H1 (cell line): Measurements from ENCODE around the gene CETN2.

Experiments used
- ASH2L ChIP-seq: fragments of 200-600, 300-600 bp; sonication (generic); IDR thresholded peaks from one replicate; pipeline ENCODE4 v1.7.1; 2017; ENCODE audit warnings: low read length
- USF2 ChIP-seq: IDR thresholded peaks from 2 replicates; pipeline ENCODE4 v1.6.1; 2011; ENCODE audit warnings: low read length, improper control_type of control experiment
- TF ChIP-seq, protein P1 (sequence below), 3 experiments: IDR thresholded peaks; 1 replicate in 2 of 3; 2 replicates in 1 of 3; pipeline versions ENCODE4 v1.5.1 to v1.6.1; 2011; ENCODE audit warnings: low read length in 3 of 3, mild to moderate bottlenecking in 3 of 3, inconsistent platforms in 2 of 3, low read depth in 1 of 3, moderate library complexity in 1 of 3; ENCODE audit not compliant: insufficient read depth in 1 of 3; ENCODE audit errors: control extremely low read depth in 1 of 3
- TF ChIP-seq, protein P2 (sequence below): IDR thresholded peaks from 2 replicates; pipeline ENCODE4 v1.6.1; 2011; ENCODE audit warnings: low read depth, mild to moderate bottlenecking, low read length; ENCODE audit not compliant: insufficient read depth

GRCh38 chrX:152823657-152824056 lies 6.9 kb downstream of the CETN2 start:
- TF ChIP-seq, protein P1, sequence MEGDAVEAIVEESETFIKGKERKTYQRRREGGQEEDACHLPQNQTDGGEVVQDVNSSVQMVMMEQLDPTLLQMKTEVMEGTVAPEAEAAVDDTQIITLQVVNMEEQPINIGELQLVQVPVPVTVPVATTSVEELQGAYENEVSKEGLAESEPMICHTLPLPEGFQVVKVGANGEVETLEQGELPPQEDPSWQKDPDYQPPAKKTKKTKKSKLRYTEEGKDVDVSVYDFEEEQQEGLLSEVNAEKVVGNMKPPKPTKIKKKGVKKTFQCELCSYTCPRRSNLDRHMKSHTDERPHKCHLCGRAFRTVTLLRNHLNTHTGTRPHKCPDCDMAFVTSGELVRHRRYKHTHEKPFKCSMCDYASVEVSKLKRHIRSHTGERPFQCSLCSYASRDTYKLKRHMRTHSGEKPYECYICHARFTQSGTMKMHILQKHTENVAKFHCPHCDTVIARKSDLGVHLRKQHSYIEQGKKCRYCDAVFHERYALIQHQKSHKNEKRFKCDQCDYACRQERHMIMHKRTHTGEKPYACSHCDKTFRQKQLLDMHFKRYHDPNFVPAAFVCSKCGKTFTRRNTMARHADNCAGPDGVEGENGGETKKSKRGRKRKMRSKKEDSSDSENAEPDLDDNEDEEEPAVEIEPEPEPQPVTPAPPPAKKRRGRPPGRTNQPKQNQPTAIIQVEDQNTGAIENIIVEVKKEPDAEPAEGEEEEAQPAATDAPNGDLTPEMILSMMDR (IDR thresholded peaks at IDR 0.05; ENCODE audit: control extremely low read depth in 1 of 3, insufficient read depth in 1 of 3, low read depth in 1 of 3, low read length in 3 of 3) = no peak
- no peak for TF ChIP-seq USF2
- TF ChIP-seq, protein P2, sequence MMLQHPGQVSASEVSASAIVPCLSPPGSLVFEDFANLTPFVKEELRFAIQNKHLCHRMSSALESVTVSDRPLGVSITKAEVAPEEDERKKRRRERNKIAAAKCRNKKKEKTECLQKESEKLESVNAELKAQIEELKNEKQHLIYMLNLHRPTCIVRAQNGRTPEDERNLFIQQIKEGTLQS = no peak
- no peak for TF ChIP-seq ASH2L
